Body of pancreas (tissue), 4 donors: Measurements from ENCODE around the gene RGS17. TPM values are rescaled to one million over a fixed set of nuclear protein-coding genes. Genes with fewer than 3 reads are reported as not detected.

Experiments used
- ATAC-seq: fragments of 150-250 bp; one replicate; pipeline ENCODE4 v1.9.1; 2016
- DNase-seq, 4 donors: peaks; one replicate each; pipeline ENCODE4 v3.0.0-alpha.2; 2019
- H3K27ac ChIP-seq, 4 donors: fragments of 200-600 bp; sonication (generic); 1 replicate in 3 of 4; 2 replicates in 1 of 4; pipeline versions ENCODE4 v1.5.1 to v1.6.1; 2016 to 2019; ENCODE audit warnings: mild to moderate bottlenecking in 1 of 4, mixed read lengths in 1 of 4, moderate library complexity in 1 of 4
- H3K27me3 ChIP-seq, 2 donors: fragments of 200-600 bp; sonication (generic); one replicate each; pipeline ENCODE4 v1.6.0; 2016; ENCODE audit warnings: mild to moderate bottlenecking in 1 of 2
- H3K36me3 ChIP-seq, 2 donors: fragments of 200-600 bp; sonication (generic); replicated peaks in 1 of 2; 2 replicates each; pipeline ENCODE4 v1.5.1; 2016; ENCODE audit warnings: low read depth in 2 of 2; ENCODE audit not compliant: insufficient read depth in 1 of 2
- H3K4me1 ChIP-seq: fragments of 200-600 bp; sonication (generic); one replicate; pipeline ENCODE4 v1.6.0; 2016
- H3K4me3 ChIP-seq, 2 donors: fragments of 200-600 bp; sonication (generic); 1 replicate in 1 of 2; 2 replicates in 1 of 2; pipeline ENCODE4 v1.5.1; 2016 to 2019
- H3K9me3 ChIP-seq, 3 donors: fragments of 200-600 bp; sonication (generic); 1 replicate in 2 of 3; 2 replicates in 1 of 3; pipeline ENCODE4 v1.5.1; 2016
- POLR2A ChIP-seq, 3 donors: fragments of 450-650 bp; IDR thresholded peaks; one replicate each; pipeline ENCODE4 v1.6.1; 2016; ENCODE audit warnings: antibody characterized with exemption in 3 of 3, mild to moderate bottlenecking in 2 of 3
- WGBS, 2 donors: methylation state at CpG; one replicate each; pipeline ENCODE4 v1.1.5; 2017; 5-methylcytosine and 5-hydroxymethylcytosine counted together
- intact Hi-C: fragments of 100-400 bp; cut with DNase I; formaldehyde crosslinking; loops from one replicate; pipeline ENCODE4 v1.15.1; 2023
- total RNA-seq, 2 donors: library from RNA; depleted of rRNA; stranded (reverse); fragments of >200 nt; gene quantifications; one replicate each; pipeline ENCODE4 v1.1.0, GENCODE V29; 2016
- TF ChIP-seq, protein P1 (sequence below), 7 experiments: fragments of 450-650 bp in 4 of 7; fragments of 200-600 bp in 3 of 7; sonication (generic) in 3 of 7; IDR thresholded peaks; one replicate each; pipeline ENCODE4 v1.5.1; 2016 to 2019; ENCODE audit warnings: antibody characterized with exemption in 7 of 7

Gene RGS17
- total RNA-seq, 2 donors from 2014 or later: 0.33 to 1.0 TPM

DNA sequence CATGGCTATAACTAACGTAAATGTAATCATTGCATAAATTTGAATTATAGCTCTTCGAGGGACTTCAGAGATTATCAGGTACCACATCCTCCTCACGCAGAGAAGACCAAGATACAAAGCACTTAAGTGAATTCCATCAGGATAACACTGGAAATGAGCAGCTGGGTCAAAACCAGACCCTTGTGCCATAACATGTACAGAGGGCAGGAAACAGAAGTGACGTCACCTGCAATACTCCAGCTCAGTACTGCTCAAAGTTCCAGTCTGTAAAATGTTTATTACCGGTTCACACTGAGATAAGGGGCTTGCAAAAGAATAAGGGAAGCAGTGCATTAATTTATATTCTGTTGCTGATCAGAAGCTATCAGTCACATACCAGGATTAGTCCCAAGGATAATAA, 45.8 kb downstream of the RGS17 start:
- Histone ChIP-seq H3K9me3 (no peaks in the 10 kb centered on the region), H3K27me3 (no peaks in the 10 kb centered on the region), H3K27ac (no peak overlapping the region), H3K4me1 (no peaks in the 10 kb centered on the region), H3K4me3 (no peak overlapping the region), H3K36me3 (no peaks in the 10 kb centered on the region)
- intact Hi-C loops: no loop called here
- no peak for TF ChIP-seq POLR2A (IDR thresholded peaks at IDR 0.05)
- TF ChIP-seq, protein P1, sequence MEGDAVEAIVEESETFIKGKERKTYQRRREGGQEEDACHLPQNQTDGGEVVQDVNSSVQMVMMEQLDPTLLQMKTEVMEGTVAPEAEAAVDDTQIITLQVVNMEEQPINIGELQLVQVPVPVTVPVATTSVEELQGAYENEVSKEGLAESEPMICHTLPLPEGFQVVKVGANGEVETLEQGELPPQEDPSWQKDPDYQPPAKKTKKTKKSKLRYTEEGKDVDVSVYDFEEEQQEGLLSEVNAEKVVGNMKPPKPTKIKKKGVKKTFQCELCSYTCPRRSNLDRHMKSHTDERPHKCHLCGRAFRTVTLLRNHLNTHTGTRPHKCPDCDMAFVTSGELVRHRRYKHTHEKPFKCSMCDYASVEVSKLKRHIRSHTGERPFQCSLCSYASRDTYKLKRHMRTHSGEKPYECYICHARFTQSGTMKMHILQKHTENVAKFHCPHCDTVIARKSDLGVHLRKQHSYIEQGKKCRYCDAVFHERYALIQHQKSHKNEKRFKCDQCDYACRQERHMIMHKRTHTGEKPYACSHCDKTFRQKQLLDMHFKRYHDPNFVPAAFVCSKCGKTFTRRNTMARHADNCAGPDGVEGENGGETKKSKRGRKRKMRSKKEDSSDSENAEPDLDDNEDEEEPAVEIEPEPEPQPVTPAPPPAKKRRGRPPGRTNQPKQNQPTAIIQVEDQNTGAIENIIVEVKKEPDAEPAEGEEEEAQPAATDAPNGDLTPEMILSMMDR (IDR thresholded peaks at IDR 0.05): no peak
- 71 to 75% methylated on average over 5 of the region's 5 CpGs for WGBS, 2 donors
- DNase-seq: no peak
- ATAC-seq: no peak

GRCh38 chr6:153084393-153084792, 46.7 kb downstream of the RGS17 start:
- H3K4me1 ChIP-seq: no peaks in the 10 kb centered on the region
- ATAC-seq: no peak
- H3K27ac ChIP-seq: no peak overlapping the region
- no peaks in the 10 kb centered on the region for H3K36me3 ChIP-seq
- TF ChIP-seq POLR2A (IDR thresholded peaks at IDR 0.05): no peak
- TF ChIP-seq, protein P1 (IDR thresholded peaks at IDR 0.05): no peak
- no peak overlapping the region for H3K4me3 ChIP-seq
- WGBS, 2 donors: 66 to 76% methylated on average over 3 of the region's 3 CpGs
- no peak for DNase-seq
- no peaks in the 10 kb centered on the region for H3K9me3 ChIP-seq
- no peaks in the 10 kb centered on the region for H3K27me3 ChIP-seq
- intact Hi-C loops: no loop called here

DNA sequence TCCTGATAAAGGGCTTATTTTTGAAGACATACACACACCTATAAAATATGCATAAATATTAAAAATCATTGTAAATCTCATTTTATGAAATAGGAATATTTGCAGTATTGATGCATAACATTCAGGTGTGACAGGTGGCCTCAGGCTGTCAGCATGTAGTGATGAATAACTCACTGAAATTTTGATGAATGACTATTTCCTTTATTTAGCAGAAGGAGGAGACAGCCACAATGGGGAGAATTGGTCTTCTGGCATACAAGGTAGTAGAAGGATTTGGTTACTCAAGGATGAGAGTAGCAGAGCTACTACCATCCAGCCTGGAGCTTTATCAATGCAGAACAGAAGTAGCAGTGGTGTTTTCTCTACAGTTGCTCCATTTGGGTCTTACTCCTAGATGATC, 47.2 kb downstream of the RGS17 start:
- ATAC-seq (no peak), DNase-seq (no peak)
- Histone ChIP-seq H3K4me1 (no peaks in the 10 kb centered on the region), H3K4me3 (no peak overlapping the region), H3K9me3 (no peaks in the 10 kb centered on the region), H3K27ac (no peak overlapping the region), H3K27me3 (no peaks in the 10 kb centered on the region), H3K36me3 (no peaks in the 10 kb centered on the region)
- intact Hi-C loops: no loop called here
- TF ChIP-seq, protein P1 (IDR thresholded peaks at IDR 0.05): no peak
- no peak for TF ChIP-seq POLR2A (IDR thresholded peaks at IDR 0.05)

DNA sequence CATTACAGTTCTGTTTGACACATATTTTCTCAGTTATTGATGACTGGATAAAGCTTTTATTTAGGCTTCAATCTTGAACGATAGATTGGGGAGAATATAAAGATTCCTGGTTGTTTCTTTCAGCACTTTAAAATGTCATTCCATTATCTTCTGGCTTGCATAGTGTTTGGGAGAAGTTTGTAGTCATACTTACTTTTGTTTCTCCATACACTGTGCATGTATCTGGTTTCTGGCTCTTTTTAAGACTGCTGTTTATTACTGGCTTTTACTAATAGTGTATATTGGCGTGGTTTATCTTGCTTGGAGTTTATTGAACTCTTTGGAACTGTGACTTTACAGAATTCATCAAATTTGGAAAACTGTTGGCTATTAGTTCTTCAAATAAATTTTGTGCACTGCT, 49.2 kb downstream of the RGS17 start:
- H3K4me3 ChIP-seq: no peak overlapping the region
- no peaks in the 10 kb centered on the region for H3K9me3 ChIP-seq
- no peaks in the 10 kb centered on the region for H3K4me1 ChIP-seq
- 79 to 87% methylated on average over 2 of the region's 2 CpGs for WGBS, 2 donors
- ATAC-seq (no peak), DNase-seq (no peak)
- no peak overlapping the region for H3K27ac ChIP-seq
- TF ChIP-seq, protein P1 (IDR thresholded peaks at IDR 0.05): no peak
- intact Hi-C loops: no loop called here
- no peaks in the 10 kb centered on the region for H3K27me3 ChIP-seq
- H3K36me3 ChIP-seq: no peaks in the 10 kb centered on the region

DNA sequence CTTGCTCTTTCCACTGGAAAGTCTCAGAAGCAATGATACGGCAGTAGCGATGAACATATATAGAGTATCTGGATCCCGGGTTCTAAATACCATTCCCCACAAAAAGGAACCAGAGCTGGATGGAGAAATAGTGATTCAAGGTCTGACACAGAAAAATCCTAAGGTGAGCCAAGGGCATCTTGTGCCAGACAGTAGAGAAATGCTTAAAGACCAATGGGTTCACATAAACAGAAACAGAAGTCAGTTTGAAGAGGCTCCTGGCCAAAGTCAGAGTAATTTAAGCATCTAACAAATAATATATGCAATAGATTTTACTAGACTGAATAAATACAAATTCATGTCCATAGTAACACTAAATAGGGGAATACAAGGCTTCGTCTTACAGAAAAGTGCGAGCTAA, 54.7 kb downstream of the RGS17 start:
- intact Hi-C loops: no loop called here
- TF ChIP-seq POLR2A (IDR thresholded peaks at IDR 0.05): no peak
- TF ChIP-seq, protein P1 (IDR thresholded peaks at IDR 0.05): no peak
- ATAC-seq (no peak), DNase-seq (no peak)
- 90 to 93% methylated on average over 5 of the region's 5 CpGs for WGBS, 2 donors
- H3K27ac ChIP-seq: no peak overlapping the region
- no peaks in the 10 kb centered on the region for H3K4me1 ChIP-seq
- H3K36me3 ChIP-seq: no peaks in the 10 kb centered on the region
- H3K27me3 ChIP-seq: no peaks in the 10 kb centered on the region
- no peak overlapping the region for H3K4me3 ChIP-seq
- no peaks in the 10 kb centered on the region for H3K9me3 ChIP-seq
